ENCODE measurements around the gene TRPC4AP.

The TRPC4AP gene

DNA sequence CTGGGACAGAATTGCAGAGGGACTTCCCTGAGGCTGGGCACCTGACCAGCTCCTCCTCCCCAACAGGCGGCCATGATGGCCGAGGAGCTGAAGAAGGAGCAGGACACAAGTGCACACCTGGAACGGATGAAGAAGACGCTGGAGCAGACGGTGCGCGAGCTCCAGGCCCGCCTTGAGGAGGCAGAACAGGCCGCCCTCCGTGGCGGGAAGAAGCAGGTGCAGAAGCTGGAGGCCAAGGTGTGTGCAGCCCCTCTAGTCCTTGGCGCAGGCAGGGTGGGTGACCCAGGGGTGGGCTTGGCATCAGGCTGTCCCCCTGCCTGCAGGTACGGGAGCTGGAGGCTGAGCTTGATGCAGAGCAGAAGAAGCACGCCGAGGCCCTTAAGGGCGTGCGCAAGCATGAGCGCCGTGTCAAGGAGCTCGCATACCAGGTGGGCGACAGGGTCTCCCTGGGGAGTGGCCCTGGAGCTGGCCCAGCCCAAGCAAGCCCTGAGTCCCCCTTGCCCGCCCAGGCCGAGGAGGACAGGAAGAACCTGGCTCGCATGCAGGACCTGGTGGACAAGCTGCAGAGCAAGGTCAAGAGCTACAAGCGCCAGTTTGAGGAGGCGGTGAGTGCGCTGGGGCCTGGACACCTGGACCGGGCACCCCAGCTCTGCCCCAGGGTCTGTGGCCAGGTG is 91.5 kb downstream of the TRPC4AP start:
- no peak for DNase-seq (ENCODE audit: low read depth)

DNA sequence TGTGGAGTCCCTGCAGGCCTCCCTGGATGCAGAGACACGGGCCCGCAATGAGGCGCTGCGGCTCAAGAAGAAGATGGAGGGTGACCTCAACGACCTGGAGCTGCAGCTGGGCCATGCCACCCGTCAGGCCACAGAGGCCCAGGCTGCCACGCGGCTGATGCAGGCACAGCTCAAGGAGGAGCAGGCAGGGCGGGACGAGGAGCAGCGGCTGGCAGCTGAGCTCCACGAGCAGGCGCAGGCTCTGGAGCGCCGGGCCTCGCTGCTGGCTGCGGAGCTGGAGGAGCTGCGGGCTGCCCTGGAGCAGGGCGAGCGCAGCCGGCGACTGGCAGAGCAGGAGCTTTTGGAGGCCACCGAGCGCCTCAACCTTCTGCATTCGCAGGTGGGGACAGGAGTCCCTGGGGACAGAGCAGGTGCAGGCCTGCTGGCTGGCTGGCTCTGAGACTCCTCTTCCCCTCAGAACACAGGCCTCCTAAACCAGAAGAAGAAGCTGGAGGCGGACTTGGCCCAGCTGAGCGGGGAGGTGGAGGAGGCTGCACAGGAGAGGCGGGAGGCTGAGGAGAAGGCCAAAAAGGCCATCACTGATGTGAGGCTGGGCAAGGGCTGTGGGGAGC is 92.2 kb downstream of the TRPC4AP start:
- DNase-seq (ENCODE audit: low read depth) = no peak

GRCh38 chr20:34999782-35000181 is 92.8 kb downstream of the TRPC4AP start:
- DNase-seq (ENCODE audit: low read depth) = no peak

- DNase-seq (ENCODE audit: low read depth) = no peak
Measured at GRCh38 chr20:34999021-34999451, 93.6 kb downstream of the TRPC4AP start.

DNA sequence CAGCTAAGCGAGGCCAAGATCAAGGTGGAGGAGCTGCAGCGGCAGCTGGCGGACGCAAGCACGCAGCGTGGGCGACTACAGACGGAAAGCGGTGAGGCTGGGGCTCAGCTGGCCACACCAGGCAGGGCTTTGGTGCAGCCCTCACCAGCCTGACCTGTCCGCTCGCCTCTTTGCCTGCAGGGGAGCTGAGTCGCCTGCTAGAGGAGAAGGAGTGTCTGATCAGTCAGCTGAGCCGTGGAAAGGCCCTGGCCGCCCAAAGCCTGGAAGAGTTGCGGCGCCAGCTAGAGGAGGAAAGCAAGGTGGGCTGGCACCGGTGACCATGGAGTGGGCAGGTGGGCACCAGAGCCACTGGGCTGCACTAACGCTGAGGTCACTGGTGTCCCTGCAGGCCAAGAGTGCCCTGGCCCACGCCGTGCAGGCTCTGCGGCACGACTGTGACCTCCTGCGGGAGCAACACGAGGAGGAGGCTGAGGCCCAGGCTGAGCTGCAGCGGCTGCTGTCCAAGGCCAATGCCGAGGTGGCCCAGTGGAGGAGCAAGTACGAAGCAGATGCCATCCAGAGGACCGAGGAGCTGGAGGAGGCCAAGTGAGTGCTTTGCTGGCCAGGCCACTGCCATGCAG is 94.2 kb downstream of the TRPC4AP start:
- DNase-seq (ENCODE audit: low read depth) = no peak

DNA sequence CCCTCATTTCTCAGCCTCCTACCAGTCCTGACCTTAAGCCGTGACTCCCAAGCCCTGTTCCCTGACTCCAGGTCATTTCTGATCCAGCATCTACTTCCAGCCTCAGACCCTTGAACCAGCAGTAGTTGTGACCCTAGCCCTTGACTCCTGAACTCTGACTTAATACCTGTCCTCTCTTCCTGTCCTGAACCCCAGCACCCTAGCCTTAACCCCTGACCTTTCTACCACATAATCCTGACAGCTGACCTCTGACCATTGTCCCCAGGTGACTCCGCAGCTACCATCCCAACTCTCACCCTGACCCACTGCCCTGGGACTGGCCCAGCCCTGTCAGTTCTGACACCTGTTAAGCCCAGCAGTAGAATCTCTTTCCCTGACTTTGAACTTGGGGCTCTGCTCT is 94.8 kb downstream of the TRPC4AP start:
- DNase-seq (ENCODE audit: low read depth) = no peak

DNA sequence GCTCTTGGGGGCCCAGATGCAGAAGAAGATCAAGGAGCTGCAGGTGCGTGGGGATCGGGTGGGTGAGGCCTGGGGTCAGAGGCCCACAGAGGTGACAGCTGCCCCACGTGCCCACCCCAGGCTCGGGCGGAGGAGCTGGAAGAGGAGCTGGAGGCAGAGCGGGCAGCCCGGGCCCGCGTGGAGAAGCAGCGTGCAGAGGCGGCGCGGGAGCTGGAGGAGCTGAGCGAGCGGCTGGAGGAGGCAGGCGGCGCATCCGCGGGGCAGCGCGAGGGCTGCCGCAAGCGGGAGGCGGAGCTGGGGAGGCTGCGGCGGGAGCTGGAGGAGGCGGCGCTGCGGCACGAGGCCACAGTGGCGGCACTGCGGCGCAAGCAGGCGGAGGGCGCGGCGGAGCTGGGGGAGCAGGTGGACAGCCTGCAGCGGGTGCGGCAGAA is 95.5 kb downstream of the TRPC4AP start:
- DNase-seq (ENCODE audit: low read depth) = no peak

- no peak for DNase-seq (ENCODE audit: low read depth)
Measured at GRCh38 chr20:34996243-34997028, 96.2 kb downstream of the TRPC4AP start.

- no peak for DNase-seq (ENCODE audit: low read depth)
Measured at GRCh38 chr20:34995696-34996095, 96.9 kb downstream of the TRPC4AP start.

GRCh38 chr20:34995192-34995591 is 97.4 kb downstream of the TRPC4AP start:
- DNase-seq (ENCODE audit: low read depth) = no peak

- DNase-seq (ENCODE audit: low read depth) = no peak
Measured at GRCh38 chr20:34994509-34995131, 98.0 kb downstream of the TRPC4AP start.

GRCh38 chr20:34993941-34994508 is 98.6 kb downstream of the TRPC4AP start:
- DNase-seq (ENCODE audit: low read depth) = no peak

DNA sequence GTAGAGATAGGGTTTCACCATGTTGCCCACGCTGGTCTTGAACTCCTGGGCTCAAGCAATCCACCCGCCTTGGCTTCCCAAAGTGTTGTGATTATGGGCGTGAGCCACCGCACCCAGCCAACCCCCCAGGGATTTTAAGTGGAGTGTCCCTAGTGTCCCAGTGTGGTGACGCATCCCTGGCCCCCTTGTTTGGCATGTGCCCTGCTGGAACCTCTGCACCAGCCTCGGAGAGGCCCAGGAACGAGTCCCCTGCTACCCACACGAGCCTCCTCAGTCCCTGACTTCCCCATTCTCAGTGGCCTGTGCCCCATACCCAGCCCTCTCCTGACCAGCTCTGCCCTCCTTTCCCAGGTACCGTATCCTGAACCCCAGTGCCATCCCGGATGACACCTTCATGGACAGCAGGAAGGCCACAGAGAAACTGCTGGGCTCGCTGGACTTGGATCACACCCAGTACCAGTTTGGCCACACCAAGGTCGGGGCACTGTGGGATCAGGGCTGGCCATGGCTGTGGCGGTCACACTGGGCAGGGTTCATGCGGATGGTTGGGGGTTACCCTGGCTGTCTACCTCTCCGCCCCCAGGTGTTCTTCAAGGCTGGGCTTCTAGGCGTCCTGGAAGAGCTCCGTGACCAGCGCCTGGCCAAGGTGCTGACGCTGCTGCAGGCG is 99.7 kb downstream of the TRPC4AP start:
- no peak for DNase-seq (ENCODE audit: low read depth)

DNA sequence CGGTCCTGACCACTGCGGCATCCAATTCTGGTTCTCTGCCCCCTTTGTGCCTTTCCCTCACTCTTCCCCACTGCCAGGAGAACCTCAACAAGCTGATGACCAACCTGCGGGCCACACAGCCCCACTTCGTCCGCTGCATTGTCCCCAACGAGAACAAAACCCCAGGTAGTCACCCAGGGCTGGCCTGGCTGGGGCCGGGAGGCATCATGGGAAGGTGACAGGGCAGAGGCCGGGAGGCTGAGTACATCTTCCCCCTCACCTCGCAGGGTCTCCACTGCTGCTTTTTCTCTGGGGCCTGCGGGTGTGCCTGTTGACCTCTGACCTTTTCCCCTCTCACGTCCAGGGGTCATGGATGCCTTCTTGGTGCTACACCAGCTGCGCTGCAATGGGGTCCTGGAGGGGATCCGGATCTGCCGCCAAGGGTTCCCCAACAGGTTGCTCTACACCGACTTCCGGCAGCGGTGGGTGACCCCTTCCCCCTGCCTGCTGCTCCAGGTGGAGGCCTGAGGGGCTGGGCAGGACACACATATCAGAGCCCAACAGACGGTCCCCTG is 101.9 kb downstream of the TRPC4AP start:
- DNase-seq (ENCODE audit: low read depth) = no peak

- no peak for DNase-seq (ENCODE audit: low read depth)
Measured at GRCh38 chr20:34990231-34990630, 102.4 kb downstream of the TRPC4AP start.

- DNase-seq (ENCODE audit: low read depth) = no peak
Measured at GRCh38 chr20:34989670-34990069, 102.9 kb downstream of the TRPC4AP start.

DNA sequence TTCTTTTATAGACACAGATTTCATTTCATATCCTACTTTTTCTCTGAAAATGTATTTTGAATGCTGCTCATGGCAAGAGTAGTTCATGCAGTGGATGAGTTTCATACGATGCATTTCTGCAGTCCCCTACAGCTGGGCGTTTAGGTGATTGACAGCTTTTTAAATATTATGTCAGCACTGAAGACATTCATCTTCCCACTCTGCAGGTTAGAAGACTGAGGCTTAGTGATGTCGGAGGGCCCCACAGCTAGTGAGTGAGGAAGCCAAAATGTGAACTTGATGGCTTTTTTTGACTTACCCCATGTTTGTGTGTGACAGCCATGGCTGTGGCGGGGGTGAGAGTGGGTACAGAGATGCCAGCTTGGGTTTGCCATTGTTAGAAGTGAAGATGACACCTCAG is 103.5 kb downstream of the TRPC4AP start:
- DNase-seq (ENCODE audit: low read depth) = no peak

DNA sequence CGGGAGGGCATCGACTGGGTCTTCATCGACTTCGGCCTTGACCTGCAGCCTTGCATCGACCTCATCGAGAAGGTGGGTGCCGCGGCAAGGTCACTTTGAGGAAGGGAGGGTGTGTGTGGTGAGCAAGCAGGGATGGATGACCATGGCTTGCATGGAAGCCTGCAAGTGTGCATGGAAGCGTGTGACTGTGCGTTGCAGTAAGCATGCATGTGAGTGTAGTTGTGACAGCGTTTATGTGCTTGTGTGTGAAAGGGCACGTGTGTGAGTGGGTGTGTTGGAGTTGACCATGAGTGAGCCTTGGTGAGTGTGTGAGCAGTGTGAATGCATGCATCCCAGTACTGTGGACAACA is 104.4 kb downstream of the TRPC4AP start:
- DNase-seq (ENCODE audit: low read depth) = no peak

GRCh38 chr20:34987288-34988190 is 105.1 kb downstream of the TRPC4AP start:
- no peak for DNase-seq (ENCODE audit: low read depth)

Measured in non-pigmented ciliary epithelial cell (primary cell).